Dedifferentiated amniotic fluid mesenchymal stem cell (primary cell): ENCODE measurements around the gene DICER1.
"Not testable (repeated sequence)": the region's sequence is repeated elsewhere in the genome, so short reads cannot be mapped to it uniquely, and the experiment has no call there.

Source experiments
- DNase-seq: peaks from one replicate; pipeline ENCODE4 v3.0.0-alpha.2; 2016; ENCODE audit errors: extremely low spot score

Gene DICER1

DNA sequence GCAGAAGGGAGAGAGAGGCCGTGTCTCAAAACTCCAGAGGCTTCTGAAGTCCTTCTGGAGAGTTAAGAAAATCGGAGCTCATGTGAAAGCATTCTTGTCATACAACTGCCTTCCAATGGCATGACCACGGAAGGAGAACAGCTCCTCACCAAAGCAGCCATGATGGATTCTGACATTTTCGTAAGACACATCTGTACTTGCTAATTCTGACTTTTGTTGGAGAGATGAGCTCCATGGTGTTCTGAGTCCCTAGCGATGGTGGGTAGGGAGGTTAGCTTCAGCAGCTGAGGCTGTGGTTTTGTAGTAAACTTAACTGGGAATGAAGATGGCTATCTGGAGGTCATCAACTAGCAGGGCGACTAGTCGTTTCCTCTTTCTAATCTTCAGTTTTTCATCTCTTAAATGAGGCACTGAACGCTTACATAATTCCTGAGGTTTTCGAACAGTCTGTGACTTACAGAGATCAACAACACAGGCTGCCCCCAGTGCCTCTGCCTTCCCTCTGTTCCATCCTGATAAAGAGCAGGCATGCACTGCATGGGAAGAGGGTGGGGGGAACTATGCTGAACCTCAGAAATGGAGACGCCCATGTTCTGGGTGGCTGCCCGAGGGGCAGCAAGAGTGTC is 28.6 kb upstream of the DICER1 start:
- DNase-seq: no peak

GRCh38 chr14:95185033-95185766 is 27.9 kb upstream of the DICER1 start:
- no peak for DNase-seq

DNA sequence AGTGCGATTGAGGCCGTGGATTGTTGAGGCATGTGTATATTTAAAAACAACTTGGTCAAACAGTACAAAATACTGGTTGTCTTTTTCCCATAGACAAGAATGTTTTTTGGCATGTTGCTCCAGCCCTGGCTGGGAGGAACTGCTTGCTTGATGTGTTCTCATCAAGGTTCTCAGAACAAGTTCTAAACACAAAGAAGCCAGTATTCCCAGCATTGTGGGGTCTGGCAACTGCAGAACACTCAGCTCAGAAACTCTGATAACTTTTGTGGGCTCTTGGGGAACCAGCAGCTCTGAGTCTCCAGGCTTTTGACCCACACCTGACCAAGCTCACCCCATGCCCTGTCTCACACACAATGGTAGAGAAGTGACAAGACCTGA is 27.1 kb upstream of the DICER1 start:
- no peak for DNase-seq

- DNase-seq: no peak
These were observed 26.4 kb upstream of the DICER1 start for GRCh38 chr14:95183532-95184412.

DNA sequence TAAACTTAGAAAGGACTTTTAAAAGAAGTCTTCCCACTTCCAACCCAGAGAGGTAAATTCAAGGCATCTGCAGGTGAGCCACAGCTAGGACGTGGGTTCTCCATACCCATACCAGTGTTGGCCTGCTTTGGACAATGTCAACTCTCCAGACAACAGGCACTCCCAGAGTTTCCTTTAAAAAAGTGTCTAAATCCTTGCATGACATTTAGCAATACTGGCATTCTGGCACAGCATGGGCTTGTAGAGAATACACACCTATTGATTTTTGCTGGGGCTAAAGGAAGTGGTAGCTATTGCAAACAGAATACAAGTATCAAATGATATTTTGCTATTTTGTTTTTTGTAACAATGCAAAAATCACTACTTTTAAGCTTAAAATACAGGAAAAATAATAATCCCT is 25.8 kb upstream of the DICER1 start:
- DNase-seq: no peak

GRCh38 chr14:95182379-95182778 is 25.1 kb upstream of the DICER1 start:
- no peak for DNase-seq

DNA sequence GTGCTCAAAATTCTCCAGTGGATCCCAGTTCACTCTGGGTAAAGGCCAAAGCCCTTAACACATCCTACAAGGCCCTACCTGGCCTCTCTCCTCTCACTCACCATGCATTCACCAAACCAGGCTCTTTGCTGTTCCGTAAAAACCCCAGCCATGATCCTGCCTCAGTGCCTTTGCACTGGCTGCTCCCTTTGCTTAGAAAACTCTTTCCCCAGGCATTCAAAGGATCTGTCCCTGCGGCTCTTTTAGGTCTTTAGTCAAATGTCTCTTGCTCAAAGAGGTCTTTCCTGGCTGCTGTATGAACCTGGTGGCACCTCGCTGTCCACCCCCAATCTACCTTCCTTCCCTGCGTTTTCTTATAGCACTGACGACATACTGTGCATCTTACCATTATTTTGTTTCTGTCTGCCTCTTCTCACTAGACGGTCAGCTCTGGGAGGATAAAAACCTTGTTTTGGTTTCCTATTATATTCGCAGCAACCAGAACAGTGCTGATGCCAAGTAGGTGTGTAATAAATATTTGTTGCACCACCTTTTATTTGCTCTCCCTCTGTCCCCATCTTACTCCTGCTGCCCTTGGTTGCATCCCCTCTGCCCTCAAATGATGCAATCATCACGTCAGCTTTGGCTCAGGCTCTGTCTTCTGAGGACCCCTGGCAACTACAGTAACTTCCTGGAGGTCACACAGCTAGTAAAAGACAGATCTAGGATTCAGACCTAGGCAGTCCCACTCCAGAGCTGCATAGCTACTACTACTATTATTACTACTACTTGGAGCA is 23.8 kb upstream of the DICER1 start:
- DNase-seq: no peak

GRCh38 chr14:95175670-95176069 is 18.3 kb upstream of the DICER1 start:
- DNase-seq: not testable (repeated sequence)

DNA sequence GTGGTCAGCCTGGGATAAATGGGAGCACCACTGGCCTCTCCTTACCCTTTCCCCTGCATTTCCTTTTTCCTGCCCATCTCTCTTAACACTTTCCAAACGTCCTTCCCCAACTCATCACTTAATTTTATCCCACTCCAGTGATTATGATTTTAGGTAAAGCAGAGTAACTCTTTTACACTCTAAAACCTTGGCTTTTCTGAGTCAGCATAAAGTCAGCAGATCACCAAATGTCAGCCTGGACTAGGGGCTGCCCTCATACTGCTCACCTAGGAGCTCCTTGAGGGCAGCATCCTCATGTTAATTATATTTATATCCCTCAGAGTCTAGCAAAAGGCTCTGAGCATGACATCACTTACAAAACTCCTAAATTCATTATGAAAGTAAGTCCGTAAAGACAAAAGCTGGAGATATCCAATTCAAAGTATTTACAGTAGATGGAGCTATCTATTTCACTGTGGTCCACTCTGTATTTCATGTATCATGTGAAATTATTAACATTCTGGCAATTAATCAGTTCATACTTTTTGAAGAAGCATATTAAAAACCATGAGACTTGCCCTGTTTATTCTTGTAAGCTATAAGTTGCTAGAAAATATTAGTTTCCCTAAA is 17.0 kb upstream of the DICER1 start:
- DNase-seq: no peak

GRCh38 chr14:95173518-95173917 is 16.2 kb upstream of the DICER1 start:
- DNase-seq: no peak

GRCh38 chr14:95167177-95167576 is 9.8 kb upstream of the DICER1 start:
- no peak for DNase-seq

DNA sequence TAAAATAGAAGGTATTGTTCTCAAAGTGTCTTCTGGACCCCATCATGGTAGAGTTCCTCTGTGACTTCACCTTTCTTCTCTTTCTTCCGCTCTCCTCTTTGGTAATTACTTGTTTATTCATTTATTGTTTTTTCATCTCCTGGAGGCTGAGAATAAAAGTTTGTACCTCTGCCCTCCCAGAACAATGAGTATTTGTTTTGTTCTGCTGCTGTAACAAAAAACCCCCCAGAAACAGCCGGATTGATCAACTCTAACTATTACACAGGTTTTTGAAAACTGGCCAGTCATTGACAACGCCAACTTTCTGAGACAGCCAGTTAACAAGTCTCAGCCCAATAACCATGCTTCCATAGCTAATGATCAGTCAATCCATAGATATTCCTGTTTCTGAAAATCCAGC is 8.2 kb upstream of the DICER1 start:
- no peak for DNase-seq

DNA sequence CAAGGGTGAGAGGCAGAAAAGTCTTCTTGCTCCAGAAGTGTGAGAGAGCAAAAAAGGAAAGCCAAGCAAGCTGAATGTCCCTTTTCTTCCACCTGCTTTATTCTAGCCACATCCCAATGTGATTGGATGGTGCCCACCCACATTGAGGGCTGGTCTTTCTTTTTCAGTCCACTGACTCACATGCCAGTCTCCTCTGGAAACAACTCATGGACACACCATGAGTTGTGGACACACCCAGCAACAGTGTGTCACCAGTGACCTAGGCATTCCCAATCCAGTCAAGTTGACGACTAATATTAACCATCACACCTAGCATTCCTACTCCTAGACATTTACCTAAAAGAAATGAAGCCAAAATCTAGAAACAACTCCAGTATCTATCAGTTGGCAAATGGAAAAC is 7.2 kb upstream of the DICER1 start:
- DNase-seq: no peak

GRCh38 chr14:95163666-95164065 is 6.3 kb upstream of the DICER1 start:
- no peak for DNase-seq

- no peak for DNase-seq
These were observed 5.8 kb upstream of the DICER1 start for GRCh38 chr14:95163132-95163531.

- no peak for DNase-seq
These were observed 5.3 kb upstream of the DICER1 start for GRCh38 chr14:95162641-95163040.

DNA sequence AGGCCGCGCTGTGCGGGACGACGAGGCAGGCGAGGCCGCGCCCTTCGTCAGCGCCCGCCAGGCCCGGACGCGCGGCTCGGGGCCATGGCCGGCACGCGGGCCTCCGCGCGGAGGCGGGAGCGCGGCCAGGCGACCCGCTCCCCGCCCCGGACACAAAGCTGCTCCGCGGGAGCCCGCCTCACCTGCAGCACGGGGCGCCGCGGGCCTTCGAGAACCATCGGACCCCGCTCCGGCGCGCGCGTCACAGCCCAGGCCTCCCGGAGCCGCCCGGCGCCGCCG is 342 bp downstream of the DICER1 start:
- no peak for DNase-seq

DNA sequence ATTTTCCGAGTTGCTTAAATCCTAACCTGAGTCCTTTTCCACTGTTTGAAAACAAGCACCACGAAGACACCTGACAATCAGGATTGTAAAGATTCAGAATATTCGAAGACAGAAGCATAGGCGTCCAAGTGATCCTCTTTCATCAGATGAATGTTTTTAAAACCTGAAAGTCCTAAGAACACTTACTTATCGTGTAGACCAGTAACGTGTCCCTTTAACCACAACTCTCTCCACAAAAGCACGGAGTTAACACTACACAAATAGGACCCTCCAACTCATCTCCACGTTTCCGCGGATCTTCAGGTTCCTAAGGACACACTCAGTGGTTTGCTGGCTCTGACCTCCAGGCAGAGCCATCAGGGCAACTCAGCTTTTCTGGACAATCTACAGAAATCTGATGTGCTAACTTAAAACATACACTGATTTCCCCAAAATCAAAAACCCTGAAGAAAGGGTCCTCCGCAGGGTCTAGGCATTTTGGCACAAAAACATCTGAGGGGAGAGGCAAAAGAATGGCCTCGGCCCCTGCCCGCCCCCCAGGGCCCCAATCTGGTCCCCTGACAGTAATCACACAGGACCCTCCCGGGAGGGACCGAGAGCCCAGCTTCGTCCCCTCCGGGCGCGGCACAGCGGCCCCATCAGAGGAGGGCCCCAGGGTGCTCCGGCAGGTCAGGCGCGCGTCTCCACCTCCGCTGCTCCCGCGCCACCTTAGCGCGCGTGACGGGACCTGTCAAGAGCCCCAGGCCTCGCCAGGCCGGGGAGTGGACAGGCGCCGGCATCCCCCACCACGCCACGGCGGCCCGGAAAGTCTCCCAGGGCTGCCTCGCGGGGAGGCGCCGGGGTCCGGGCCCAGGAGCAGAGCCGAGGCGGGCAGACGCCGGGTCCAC is 925 bp downstream of the DICER1 start:
- no peak for DNase-seq

DNA sequence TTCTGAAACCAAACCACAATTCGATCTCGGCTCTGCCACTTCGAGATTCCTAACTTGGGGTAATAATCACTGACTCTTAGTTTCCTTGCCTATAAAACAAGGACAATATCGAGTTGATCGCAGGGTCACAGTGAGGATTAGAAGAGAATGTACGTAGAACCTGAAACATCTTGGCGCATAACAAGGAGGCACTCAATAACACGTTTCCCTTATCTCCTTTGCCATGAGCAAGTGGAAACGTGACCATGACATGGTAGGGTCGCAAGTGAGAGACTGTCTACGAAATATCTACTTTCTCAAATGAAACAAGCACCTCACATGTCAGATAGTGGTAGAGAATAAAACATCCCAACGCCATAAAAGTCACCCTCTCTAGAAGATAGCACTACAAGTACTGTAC is 2.3 kb downstream of the DICER1 start:
- DNase-seq: no peak

GRCh38 chr14:95153866-95154265 is 3.5 kb downstream of the DICER1 start:
- no peak for DNase-seq

DNA sequence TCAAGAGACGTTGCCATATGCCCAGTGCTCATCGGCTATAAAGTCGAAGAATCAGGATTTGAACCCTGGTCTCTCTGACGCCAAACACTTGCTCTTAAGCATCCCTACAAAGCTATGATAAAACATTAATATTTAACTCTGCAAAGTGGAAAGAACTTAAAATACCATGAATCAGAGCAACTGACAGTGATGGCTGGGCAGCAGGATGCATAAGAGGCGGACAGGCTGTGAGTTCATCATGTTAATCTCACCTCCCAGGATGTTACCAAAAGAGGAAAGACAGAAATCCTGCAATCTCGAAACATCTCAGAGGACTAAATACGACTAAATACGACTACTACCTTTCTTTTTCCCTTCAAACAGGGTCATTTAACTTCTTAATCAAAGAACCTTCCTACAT is 5.8 kb downstream of the DICER1 start:
- no peak for DNase-seq
